ENCODE results near the gene TRIM14. TPM values are rescaled to one million over a fixed set of nuclear protein-coding genes. Genes with fewer than 3 reads are reported as not detected.

Gene TRIM14
- total and polyA plus RNA-seq, 2 of the 13 experiments (the other 11 are each of a cell fraction or from before 2014, with no cell fraction given): 9.2 to 13.0 TPM

- H2AFZ ChIP-seq (ENCODE audit: low read length): no peak overlapping the region
- peak; percentile 57 for ATAC-seq
- ChIA-PET POLR2A (interaction anchor here (0.5 to 1.2 kb wide), 3 partner anchors 17 to 25 kb away, joined by 3 read pairs; partner anchors contain the start of gene NANS), CTCF (ENCODE audit: low intra/inter-chr PET ratio, low total read pairs) (no interaction called here)
- no peak for FAIRE-seq
- no peaks in the 10 kb centered on the region for H3K27me3 ChIP-seq (ENCODE audit: control insufficient read depth in 1 of 2, insufficient read depth in 2 of 2, low read length in 2 of 2)
- no peaks in the 10 kb centered on the region for H3K9me3 ChIP-seq (ENCODE audit: low read length)
- H3K4me2 ChIP-seq (ENCODE audit: low read depth, low read length): no peak overlapping the region
- H4K20me1 ChIP-seq (ENCODE audit: insufficient read depth, low read length): no peaks in the 10 kb centered on the region
- peaks cover 19 to 76% of the 10 kb centered on the region in 2 experiments for H3K36me3 ChIP-seq (replicated peaks in 1 of 2; ENCODE audit: control insufficient read depth in 1 of 2, insufficient read depth in 2 of 2, low read length in 2 of 2)
- in situ Hi-C loops (cut with HindIII; ENCODE audit: extremely low pct_ligation_motif_present, low pct_unique_long_range_greater_than_20kb) (no loop called here), intact Hi-C loops (cut with micrococcal nuclease; ENCODE audit: unreplicated experiment) (no loop called here)
- BruUV-seq (replicated peaks): no TSS peak
- no peak overlapping the region for H3K9ac ChIP-seq (ENCODE audit: insufficient read depth, low read depth, low read length)
- 68% methylated on average over 5 of the region's 6 CpGs for WGBS (ENCODE audit: low lambda C conversion rate)
- peak overlapping the region; percentile 12 for H3K27ac ChIP-seq (ENCODE audit: extremely low read length, insufficient read depth, low read length)
- peaks cover 25% of the 10 kb centered on the region for H3K4me1 ChIP-seq (ENCODE audit: insufficient read depth, low read length)
- peak; percentile 55 for DNase-seq (ENCODE audit: low spot score)
- H3K79me2 ChIP-seq (ENCODE audit: insufficient read depth, low read length): no peaks in the 10 kb centered on the region
- H3K4me3 ChIP-seq (replicated peaks in 1 of 3; ENCODE audit: insufficient read depth in 1 of 3, low read depth in 2 of 3, low read length in 3 of 3): no peak overlapping the region
- TF ChIP-seq KDM2A (CRISPR knock-in tag; IDR thresholded peaks at IDR 0.05; ENCODE audit: borderline replicate concordance, low read depth): peak; percentile 11; the same call in 1 of the 2 replicates
- TF ChIP-seq NPAS2 (CRISPR knock-in tag; IDR thresholded peaks at IDR 0.05; ENCODE audit: borderline replicate concordance): no peak
- no peak for TF ChIP-seq ZSCAN9 (CRISPR knock-in tag; IDR thresholded peaks at IDR 0.05; ENCODE audit: borderline replicate concordance)
- TF ChIP-seq TEF (CRISPR knock-in tag; IDR thresholded peaks at IDR 0.05): no peak
- TF ChIP-seq ZNF652 (CRISPR knock-in tag; IDR thresholded peaks at IDR 0.05; ENCODE audit: borderline replicate concordance, low read depth): no peak
- TF ChIP-seq AKAP8 (CRISPR knock-in tag; IDR thresholded peaks at IDR 0.05): no peak
- no peak for TF ChIP-seq ZNF362 (CRISPR knock-in tag; IDR thresholded peaks at IDR 0.05; ENCODE audit: borderline replicate concordance)
- TF ChIP-seq KLF11 (CRISPR knock-in tag; IDR thresholded peaks at IDR 0.05): no peak
- TF ChIP-seq RARA (CRISPR knock-in tag; IDR thresholded peaks at IDR 0.05): peak; percentile 63
- no peak for TF ChIP-seq TBX2 (CRISPR knock-in tag; IDR thresholded peaks at IDR 0.05; ENCODE audit: borderline replicate concordance)
- no peak for TF ChIP-seq ZNF660 (CRISPR knock-in tag; IDR thresholded peaks at IDR 0.05; ENCODE audit: borderline replicate concordance, low read depth)
- TF ChIP-seq ZFP41 (CRISPR knock-in tag; IDR thresholded peaks at IDR 0.05; ENCODE audit: borderline replicate concordance): no peak
- TF ChIP-seq FOXO4 (CRISPR knock-in tag; conservative IDR thresholded peaks at IDR 0.05): no peak
- TF ChIP-seq ZNF775 (CRISPR knock-in tag; IDR thresholded peaks at IDR 0.05; ENCODE audit: borderline replicate concordance): no peak
- peak; percentile 32 for TF ChIP-seq ZNF687 (CRISPR knock-in tag; IDR thresholded peaks at IDR 0.05)
- no peak for TF ChIP-seq YEATS4 (CRISPR knock-in tag; IDR thresholded peaks at IDR 0.05; ENCODE audit: borderline replicate concordance)
Observed at GRCh38 chr9:98081477-98082219, 37.4 kb downstream of the TRIM14 start.

Measured in HepG2 (cell line).